ENCODE measurements around the gene CTSH.

The CTSH gene

DNA sequence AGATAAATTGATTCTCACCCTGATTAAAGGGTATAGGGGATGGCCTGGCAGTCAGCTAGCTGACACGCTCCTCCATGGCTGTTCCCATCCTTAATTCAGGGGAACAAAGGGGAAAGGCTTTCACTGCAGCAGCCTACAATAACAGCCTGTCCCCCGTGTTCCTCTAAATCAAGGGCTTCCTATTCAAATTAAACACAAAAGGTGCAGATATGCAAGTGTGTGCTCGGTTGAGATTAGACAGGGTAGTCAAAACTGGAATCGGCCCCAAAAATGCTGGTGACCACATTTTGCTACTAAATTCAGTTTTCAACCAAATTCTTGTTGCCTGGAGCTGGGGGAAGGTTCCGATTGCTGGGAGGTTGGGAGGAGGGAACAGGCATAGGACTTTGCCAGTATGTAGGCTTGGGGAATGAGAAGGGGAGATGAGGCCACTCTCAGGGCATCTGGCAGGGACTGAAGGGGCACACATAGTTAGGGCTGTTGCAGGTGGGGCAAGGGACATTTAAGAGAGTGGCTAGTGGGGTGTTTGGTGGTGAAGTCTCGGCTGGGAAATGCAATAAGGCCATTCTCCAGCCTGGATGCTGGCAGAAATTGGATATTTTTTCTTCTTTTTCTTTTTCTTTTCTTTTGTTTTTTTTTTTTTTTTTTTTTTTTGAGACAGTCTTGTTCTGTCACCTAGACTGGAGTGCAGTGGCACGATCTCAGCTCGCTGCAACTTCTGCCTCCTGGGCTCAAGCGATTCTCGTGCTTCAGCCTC, 32.9 kb upstream of the CTSH start:
- no peak for DNase-seq (ENCODE audit: low spot score)

GRCh38 chr15:78977091-78977571, 32.3 kb upstream of the CTSH start:
- DNase-seq (ENCODE audit: low spot score) = no peak

DNA sequence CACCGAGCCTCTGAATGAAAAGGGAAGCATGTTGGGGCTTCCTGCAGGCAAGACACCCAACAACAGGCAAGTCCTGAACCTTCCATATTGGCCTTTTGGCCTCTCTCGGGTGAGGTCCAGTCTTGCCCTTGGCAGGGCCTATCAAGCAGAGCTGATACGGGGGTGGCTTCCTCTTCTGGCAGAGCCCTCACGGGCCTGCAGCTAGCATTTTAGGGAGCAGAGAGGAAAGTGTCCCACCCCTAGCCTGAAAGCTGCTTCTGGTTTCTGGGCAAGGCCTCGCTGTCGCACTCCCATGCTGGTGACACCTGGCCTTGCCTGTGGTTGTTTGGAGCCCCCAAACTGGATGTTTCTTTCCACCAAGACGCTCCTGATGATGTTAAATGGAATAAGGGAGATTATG, 31.8 kb upstream of the CTSH start:
- DNase-seq (ENCODE audit: low spot score) = no peak

DNA sequence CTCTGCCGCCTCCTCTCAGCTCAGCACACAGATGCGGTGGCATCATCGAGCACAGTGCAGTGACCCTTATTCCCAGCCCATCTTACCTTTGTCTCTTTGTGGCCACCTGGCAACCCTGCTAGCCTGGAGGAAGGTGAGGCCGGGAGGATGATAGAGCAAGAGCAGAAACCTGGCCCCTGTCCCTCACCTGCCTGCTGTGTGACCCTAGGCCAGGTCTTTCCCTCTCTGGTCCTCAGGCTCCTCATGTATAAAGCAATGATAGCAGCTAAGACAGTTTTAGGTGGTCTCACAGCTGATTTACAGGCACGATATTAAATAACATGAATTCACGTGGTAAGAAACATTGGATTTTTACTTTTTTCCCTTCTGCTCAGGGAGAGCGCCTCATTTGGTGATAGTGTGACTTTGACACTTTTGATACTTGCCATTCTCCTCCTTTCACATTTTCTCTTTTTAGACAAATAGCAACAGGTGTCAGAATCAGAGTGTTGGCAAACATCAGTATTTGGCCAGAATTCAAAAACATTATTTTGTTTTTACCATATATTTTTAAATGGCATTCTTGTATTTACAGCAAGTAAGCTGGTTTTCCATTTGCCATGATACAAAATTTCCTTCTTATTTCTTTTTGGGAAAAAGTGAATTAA, 29.5 kb upstream of the CTSH start:
- DNase-seq (ENCODE audit: low spot score) = no peak

DNA sequence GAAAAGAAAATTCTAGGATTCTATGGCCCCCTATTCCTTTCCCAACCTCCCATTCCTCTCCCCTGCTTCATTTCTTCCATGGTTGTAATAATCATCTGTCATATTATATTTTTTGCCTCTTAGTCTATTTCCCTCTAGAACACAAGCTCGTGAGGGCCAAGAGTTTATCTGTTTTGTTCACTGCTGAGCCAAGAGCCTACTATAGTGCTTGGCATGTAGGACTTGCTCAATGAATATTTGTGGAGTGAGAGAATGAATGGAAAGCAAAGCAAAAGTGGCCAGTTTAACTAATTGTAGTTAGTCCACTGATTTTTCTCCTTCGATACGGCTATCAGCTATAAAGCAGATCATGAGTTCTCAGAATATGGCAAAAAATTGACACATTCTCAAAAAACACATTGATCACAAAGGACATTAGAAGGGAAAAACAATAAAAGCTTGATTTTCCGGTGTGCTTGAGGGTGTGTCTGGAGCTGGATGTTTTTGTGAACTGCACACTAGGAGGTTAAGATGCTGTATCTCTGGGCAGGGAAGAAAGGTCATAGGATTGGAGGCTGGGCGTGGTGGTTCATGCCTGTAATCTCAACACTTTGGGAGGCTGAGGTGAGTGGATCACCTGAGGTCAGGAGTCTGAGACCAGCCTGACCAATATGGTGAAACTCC, 25.0 kb upstream of the CTSH start:
- no peak for DNase-seq (ENCODE audit: low spot score)

- no peak for DNase-seq (ENCODE audit: low spot score)
Observed at GRCh38 chr15:78968539-78969271, 23.9 kb upstream of the CTSH start.

DNA sequence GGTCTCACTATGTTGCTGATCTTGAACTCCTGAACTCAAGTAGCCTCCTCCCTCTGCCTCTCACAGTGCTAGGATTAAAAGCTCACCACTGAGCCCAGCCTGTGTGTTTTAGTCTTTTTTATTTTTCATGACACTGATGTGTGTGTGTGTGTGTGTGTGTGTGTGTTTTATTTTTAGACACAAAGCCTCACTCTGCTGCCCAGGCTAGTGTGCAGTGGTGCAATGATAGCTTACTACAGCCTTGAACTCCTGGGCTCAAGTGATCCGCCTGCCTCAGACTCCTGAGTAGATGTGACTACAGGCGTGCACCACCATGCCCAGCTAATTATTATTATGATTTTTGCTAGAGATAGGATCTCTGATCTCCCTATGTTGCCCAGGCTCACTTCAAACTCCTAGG, 23.3 kb upstream of the CTSH start:
- DNase-seq (ENCODE audit: low spot score) = no peak

DNA sequence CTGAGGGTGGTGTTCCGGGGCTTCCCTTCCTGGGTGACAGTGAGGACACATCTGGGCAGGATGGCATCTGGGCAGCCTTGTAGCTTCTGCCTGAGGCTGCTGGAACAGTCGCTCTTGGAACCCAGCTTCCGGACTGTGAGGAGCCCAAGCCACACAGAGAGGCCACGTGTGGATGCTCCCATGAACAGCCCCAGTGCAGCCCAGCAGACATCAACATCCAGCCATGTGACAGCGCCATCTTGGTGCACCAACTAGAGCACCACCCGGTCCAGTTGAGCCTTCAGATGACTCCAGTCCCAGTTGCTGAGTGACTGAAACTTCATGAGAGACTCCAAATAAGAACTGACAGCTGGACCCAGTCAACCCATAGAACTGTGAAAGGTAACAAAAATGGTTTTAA, 15.5 kb upstream of the CTSH start:
- DNase-seq (ENCODE audit: low spot score) = no peak

- no peak for DNase-seq (ENCODE audit: low spot score)
Observed at GRCh38 chr15:78959360-78959759, 14.5 kb upstream of the CTSH start.

GRCh38 chr15:78957416-78958093, 12.7 kb upstream of the CTSH start:
- DNase-seq (ENCODE audit: low spot score) = no peak

DNA sequence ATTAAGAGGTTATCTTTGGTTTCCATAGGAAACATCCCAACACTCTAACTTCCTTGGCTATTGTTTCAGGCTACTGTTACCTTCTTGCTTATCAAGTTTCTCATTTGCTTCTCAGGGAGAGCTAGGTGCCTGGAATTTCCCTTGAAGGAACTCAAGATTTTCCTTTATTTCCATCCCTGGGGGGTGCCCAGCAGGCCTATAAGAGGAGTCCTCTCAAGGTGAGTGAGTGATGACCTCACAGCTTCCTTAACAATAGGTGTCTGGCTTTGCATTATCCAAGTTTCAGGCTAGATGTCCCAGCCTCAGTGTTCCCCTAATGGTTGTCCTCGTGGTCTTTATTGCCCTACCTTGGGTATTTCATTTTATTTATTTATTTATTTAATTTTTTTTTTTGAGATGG, 12.1 kb upstream of the CTSH start:
- no peak for DNase-seq (ENCODE audit: low spot score)

- DNase-seq (ENCODE audit: low spot score) = no peak
Observed at GRCh38 chr15:78955355-78955754, 10.5 kb upstream of the CTSH start.

DNA sequence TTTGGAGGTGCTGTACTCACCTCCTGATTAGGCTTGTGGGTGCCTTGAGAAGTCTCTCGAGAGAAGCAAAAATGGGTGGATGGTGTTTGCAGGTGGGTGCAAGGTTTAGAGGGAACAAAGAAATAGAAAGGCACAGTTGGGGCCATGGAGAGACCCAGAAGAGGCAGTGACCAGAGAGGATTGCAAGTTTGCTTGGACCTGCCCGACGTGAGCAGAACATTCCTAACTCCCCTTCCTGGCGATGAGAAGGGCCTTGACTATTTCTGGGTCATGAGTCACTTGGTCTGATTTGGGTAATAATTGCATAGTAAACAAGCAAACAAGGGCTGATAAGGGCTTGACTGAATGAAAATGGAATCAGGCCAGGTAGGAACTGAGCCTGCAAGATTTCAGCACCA, 7.0 kb upstream of the CTSH start:
- no peak for DNase-seq (ENCODE audit: low spot score)

DNA sequence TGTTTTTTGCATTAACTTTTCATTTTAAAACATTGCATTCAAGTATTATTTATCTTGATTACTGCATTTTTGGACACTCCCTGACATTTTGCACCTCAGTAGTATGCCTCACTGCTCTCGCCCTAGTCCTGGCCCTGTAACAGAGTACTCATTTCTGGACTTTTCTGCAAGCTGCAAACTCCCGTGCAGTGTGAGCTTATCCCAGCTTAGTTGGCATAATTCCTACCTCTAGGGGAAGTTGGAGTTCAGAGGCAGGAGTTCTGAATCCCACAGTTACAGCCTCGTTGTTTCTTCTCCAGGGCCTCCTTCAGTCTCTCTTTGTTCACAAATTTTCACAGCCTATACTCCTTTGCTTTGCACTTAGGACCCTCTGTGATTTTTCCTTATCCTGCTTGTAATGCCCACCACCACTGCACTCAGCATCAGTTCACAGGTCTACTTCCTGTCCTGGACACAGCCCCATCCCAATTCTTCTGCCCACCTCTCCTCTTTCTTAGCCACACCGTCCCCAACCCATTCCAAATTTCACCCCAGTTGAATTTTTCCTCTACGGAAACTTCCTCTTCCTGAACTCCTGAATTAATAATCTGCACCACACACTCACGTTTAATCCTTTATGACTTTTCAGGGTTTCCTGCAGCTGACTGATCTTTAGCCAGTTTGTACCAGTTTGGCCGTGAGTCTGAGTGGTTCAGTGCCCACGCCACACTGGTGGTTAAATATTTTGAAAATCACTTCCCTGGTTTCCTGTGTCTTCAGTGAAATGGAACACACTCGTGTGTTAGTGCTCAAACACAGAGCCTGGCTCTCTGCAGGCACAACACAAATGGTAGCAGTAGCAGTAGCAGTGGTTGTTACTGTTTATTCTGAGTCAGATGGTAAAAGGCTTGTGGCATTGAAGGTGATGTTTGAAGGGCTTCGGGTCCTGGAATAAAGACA, 6.3 kb upstream of the CTSH start:
- DNase-seq (ENCODE audit: low spot score) = no peak

DNA sequence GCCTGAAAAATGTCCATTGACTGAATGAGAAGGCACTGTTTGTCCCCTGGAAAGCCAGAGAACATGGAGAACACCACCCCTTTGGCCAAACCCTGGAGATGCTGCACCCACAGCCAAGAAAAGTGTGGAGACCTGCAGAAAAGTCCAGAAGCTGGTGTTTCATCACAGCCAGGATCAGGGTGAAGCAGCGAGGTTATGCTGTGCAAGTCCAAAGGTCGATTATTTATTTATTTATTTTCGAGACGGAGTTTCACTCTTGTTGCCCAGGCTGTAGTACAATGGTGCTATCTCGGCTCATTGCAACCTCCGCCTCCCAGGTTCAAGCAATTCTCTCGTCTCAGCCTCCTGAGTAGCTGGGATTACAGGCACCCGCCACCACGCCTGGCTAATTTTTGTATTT, 5.5 kb upstream of the CTSH start:
- DNase-seq (ENCODE audit: low spot score) = no peak

GRCh38 chr15:78949461-78949860, 4.6 kb upstream of the CTSH start:
- no peak for DNase-seq (ENCODE audit: low spot score)

DNA sequence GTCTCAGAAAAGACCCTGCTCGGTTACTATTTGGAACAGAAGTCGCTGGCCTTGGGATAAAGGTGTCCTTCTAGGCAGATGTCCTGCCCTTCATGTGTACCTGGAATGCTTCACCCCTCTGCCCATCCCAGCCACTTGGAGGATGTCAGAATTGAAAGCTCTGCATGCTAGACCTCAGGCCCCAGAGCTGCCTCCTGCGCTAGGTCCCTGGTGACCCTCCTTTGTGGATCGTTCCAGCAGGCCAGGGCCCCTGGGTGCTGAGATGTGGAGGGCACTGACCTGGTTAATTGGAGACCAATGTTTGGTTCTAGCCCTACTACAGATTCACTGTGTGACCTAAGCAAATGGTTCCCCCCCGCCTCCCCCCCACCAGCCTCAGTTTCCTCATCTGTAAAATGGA, 2.7 kb upstream of the CTSH start:
- no peak for DNase-seq (ENCODE audit: low spot score)

DNA sequence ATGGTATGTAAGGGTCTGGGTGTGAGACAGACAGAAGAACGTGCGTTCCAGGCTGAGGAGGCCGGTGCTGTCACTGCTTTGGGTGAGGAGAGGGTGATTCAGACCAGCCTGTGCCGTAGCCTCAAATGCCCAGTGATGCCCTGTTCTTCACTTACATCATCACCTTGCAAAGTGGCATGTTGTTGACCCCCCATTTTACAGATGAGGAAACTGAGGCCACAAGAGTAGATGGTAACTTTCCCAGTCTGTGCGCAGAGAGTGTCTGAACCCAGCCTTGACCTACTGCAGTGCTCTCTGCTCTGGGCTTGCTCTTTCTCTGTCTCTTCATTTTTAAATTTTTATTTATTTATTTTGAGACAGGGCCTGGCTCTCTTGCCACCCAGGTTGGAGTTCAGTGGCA, 1.6 kb upstream of the CTSH start:
- DNase-seq (ENCODE audit: low spot score) = no peak

DNA sequence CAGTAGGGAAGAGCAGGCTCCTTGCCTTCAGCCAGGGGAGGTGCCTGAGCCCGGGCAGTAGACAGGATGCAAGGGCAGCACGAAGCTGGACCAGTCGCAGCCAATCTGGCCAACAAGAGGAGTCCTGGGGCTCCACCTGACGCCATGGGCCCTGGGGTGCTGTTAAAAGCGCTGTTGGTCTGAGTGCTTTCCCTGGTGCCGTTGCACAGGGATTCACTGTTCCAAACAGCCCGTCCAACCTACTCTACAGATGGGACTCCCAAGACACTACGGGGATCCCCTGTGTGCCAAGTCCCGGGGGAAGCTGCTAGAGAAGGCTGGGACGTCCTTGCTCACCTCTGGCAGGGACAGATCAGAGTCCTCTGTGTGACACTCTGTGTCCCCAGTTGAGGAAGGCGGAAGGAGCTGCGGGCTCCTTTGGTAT, 632 bp downstream of the CTSH start:
- DNase-seq (ENCODE audit: low spot score) = no peak

DNA sequence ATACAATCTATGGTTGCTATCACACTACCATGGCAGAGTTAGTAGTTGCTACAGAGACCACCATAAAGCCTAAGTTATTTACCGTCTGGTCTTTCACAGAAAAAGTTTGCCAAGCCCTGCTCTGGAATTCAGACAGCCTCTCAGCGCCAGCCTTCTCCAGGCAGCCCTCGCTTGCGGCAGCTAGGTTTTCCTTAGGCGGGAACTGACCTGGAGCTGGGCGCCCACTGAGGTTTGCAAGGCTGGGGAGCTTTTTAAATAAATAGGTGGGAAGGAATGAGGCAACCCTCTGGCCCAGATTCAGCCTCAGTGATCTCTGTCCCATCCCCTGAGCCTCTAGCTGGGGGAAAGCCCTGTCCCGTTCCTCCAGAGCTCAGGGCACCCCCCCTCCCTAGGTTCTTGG, 1.2 kb downstream of the CTSH start:
- no peak for DNase-seq (ENCODE audit: low spot score)

DNA sequence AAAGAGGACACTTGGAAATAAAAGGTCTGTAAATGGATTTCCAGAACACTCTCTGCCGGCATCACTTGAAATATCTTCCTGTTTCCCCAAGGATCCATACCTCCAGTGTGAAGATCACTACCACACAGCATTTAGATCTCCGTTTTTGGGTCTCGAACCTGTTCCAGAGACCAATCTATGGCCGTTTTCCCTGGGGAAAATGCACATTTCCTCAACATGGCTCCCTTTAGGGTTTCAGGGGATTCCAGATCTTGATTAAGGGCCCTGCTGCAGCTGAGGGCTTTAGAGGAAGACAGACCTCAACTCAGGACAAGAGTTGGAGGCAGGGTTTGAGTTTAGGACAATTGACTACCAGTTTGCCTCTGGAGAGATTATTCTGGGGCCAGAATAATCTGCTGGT, 2.1 kb downstream of the CTSH start:
- no peak for DNase-seq (ENCODE audit: low spot score)

All from CD4-positive, alpha-beta T cell treated with Interleukin-6 at 100 ng/mL for 8 hours (primary cell).